T-helper 2 cell treated with Interferon-gamma antibody and Interleukin-4, amounts not matched to agents 100 ng/mL and 5 ng/mL, for 36 hours (primary cell): ENCODE results near the gene TREML1. TPM values are rescaled to one million over a fixed set of nuclear protein-coding genes. Genes with fewer than 3 reads are reported as not detected.

Experiments
- intact Hi-C: fragments of 100-400 bp; cut with micrococcal nuclease; formaldehyde crosslinking; loops from one replicate; pipeline ENCODE4 v1.15.1; 2023
- total RNA-seq: library from RNA; stranded (reverse); gene quantifications from 2 replicates; pipeline ENCODE4 v1.2.3, GENCODE V29; 2022

The TREML1 gene
- total RNA-seq, 1 donor from 2014 or later = not detected

DNA sequence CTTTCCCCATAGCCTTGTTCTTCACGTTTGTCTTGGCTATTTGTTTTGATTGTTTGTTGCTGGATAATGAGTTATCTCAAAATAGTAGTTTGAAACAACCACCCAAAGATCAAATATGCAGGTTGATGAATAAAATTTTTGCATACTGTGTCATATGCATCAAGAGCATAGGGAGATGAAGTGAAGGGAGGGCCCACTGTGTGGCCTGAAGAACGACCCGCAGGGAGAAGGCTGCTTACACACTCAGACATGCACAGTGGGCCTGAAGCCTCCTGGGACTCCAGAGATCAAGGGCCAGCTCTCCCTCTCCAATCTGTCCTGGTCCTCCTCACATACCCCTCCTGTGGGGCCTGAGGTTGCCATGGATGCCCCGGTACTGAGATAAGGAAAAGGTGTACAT is 25.0 kb upstream of the TREML1 start:
- intact Hi-C loops = no loop called here

DNA sequence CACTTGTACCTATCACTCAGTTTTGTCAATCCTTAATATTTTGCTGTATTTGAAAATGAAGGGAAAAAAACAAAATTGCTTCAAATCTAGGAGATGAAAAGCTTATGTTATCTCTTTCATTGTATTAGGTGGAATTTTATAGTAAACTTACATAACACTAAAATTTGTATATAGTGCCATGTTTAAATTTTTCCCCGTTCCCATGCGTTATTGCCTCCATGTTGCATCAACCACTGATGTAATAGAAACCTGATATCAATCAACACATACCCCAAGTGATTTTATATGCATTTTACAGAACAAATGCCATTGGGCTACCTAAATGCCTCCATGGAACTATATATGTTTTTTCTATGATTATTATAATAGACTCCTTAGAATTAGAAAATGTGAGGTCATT is 23.5 kb upstream of the TREML1 start:
- intact Hi-C loops = no loop called here

DNA sequence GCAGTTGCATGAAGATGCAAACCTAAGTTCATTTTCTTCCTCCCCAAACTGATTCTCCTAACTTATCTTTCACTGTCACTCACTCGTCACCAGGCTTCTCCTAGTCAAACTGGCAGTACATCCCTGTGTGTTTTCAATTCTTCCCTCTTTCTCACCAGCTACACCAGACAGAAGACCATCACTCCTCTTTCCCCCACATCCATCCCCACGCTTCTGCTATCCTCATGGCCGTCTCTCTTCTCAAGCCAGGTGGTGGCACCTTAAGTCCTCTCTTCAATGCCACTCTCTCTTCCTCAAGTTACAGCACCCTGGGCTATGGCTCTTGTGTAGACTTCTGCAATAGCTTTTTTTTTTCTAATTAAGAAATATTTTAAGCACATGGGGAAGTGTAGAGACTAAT is 23.1 kb upstream of the TREML1 start:
- intact Hi-C loops = no loop called here

DNA sequence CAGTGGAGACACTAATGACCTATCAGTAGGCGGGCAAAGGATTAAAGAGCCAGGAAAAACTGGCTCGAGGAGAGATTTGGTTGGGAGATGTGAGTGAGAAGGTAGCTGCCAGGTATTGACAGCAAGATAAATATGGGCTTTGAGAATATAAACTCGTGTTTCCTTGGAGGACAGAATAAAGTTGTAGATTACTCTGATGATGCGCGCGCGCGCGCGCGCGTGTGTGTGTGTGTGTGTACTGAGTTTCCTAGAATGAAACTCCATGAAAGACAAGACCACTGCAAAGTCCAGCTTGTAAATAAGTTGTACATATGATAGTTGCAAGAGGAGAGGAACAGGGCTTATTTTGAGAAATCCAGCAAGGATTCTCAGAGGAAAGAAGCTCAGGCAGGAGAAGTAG is 22.0 kb upstream of the TREML1 start:
- intact Hi-C loops = no loop called here

DNA sequence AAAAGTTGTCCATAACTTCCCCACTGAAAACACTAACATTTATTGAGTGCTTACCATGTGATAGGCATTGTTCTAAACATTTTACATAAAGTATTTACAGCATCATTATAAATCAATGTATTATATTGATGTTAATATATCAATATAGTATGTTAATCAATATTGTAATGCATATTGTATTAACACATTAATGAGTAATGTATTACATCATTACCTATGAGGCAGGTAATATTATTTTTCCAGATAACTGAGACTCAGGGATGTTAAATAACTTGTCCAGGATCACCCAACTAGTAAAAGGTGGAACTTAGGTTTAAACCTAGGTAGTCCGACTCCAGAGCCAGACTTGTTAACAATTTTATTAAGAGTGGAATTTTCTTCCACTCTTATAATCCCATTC is 20.9 kb upstream of the TREML1 start:
- intact Hi-C loops = no loop called here

DNA sequence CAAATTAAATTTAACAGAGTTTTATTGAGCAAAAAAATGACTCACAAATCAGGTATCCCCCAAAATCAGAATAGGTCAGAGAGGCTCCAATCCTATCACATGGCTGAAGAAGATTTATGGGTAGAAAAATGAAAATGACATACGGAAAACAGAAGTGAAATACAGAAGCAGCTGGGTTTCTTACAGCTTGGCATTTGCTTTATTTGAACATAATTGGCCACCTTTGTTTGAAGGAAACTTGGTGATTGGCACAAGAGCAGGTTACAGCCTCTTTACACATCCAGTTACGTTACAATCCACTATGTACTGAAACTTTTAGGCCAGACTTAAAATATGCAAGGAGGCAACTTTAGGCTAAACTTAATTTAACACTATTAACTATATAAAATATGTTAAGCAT is 20.5 kb upstream of the TREML1 start:
- intact Hi-C loops = no loop called here

DNA sequence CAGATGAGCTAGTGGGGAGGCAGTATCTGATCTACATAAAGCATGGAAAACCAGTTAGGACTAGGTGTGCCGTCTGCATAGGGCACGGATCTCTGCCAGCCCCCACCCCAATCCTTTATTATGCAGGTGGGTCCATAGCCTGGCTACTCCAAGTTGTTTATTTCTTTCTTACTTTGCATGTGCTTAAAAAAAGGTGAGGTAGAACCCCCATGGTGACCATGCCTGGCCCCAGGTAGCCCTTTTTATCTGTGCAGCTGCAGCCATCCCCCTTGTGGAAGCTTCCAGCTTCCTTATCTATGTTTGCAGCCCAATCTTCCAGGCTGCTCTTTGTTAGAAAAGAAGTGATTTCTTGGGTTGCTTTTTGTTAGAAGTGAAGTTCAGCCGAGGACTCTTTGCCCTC is 17.8 kb upstream of the TREML1 start:
- intact Hi-C loops = no loop called here

DNA sequence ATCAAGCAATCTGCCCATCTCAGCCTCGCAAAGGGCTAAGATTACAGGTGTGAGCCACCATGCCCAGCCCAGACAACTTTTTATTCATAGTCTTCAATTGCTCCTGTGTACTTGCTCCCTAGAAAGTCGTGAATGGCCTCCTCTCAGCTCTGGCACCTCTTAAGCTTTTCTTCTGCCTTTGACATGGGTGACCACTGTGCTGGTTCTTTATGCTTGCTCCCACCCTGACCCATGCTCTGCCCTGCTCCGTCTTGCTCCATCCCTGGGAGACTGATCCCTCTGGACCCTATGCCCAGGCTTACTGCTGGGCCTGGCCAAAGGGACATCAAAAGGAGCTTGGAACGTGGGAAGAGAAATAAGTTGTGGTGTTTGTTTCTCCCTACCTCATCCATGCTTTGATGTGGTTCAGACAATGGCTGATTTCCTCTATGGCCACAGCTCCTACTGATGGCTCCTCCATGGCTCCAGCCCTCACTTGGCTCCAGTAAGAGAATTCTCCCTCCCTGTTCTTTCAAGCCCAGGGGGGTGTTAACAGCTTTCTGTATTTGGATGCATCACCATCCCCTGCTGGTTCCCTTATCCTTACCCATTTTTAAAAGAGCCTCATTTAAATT is 16.5 kb upstream of the TREML1 start:
- intact Hi-C loops = no loop called here

DNA sequence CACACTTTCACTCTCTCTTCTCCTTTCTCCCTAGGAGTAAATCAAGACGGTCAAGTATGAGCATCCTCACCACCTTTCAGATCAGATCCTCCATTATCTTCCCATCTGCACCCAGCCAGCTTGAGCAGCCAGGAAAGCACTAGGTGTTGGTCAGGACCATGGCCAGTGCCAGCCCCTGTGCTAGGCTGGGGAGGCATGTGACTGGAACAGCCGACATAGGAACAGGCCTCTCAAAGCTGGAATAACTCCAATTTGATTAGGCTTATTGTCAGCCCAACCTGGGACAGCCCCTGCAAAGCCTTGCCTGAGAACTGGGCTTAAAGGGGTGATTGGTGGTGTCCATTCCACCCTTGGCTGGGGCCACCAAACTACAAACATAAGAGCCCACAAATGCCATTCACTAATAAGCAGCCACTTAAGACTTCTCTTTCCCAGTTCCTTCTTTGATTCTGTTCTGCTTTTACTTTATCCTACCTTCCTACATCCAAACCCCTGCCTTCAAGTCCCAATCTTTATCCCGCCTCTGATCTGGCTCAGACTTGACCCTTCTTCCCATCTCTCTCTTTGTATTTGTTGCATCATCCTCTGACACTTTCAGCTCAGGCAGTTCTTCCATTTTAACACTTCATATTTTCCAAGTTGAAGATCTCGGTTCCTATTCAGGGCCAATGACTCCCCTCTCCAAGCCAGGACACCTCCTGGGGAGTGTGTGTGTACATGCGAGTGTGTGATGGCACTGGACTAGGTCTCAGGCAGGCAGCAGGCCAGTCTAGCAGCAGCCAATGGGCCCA is 13.2 kb upstream of the TREML1 start:
- intact Hi-C loops = no loop called here

DNA sequence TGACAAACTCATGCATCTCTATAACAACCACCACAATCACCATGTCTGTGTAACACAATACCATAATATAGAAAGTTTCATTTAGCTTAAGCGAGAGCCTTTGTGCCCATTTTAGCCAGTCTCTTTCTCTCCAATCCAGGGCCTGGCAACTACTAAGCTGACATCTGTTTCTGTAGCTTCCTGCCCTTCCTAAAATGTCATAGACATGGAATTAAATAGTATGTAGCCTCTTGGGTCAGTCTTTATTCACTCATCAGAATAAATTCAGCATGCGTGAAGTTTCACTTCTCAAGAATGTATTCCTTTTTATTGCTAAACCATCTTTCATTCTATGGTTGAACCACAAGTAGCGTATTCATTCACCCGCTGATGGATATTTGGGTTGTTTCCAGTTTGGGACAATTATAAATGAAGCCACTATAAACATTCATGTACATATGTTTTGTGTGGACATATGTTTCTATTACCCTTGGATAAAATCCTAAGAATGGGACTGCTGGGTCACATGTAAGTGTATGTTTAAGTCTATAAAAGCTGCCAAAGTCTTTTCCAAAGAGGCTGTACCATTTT is 10.5 kb upstream of the TREML1 start:
- intact Hi-C loops = no loop called here

DNA sequence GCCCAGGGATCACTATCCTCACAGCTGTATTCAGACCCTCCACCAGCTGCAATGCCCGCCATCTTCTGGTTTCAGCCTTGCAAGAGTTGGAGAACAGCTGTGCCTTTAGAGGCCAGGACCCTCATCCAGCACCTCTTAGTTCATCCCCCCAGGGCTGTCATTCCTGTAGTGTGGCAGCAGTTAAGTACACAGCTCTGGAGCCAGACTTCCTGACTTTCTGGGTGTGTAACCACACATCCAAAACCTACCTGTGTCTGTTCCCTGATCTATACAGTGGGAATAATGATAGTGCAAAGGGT is 9.2 kb upstream of the TREML1 start:
- intact Hi-C loops = no loop called here

DNA sequence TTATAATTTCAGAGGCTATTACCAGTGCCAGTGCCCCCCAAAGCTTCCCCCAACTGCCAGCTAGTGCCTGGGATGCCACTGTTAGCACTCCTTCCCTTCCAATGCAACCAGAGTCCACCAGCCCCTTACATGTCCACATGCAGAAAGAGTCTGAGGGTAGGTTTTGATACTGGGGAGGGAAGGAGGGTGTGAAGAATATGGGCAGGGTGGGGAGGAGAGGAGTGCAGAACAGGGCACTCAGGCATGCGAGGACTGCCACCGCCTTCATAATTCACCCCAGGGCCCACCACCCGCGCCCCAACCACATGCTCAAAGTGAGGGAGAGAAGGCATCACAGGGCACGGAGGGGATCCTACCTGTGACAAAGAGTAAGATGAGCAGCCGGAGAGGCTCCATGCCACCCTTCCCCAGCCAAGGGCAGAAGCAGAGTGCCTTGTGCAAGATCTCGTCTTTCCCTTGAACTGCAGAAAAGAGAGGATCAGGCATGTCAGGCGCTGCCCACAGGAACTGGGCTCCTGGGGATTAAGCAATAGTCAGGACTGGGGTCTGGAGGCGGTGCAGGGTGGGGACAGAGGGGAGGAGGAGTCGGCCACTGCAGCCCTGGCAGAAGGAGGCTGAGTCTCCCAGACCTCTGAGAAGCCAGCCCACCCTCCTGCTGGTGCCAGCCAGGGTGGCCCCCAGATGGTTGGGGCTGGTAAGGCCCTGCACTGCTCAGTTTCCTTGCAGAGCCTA is 8.7 kb upstream of the TREML1 start, which contains the start of gene TREM2:
TREM2 (minus strand) TSS at position 430 of the 732 bp plus-strand sequence; CDS start at position 396, 34 bp downstream.
- intact Hi-C loops = no loop called here

DNA sequence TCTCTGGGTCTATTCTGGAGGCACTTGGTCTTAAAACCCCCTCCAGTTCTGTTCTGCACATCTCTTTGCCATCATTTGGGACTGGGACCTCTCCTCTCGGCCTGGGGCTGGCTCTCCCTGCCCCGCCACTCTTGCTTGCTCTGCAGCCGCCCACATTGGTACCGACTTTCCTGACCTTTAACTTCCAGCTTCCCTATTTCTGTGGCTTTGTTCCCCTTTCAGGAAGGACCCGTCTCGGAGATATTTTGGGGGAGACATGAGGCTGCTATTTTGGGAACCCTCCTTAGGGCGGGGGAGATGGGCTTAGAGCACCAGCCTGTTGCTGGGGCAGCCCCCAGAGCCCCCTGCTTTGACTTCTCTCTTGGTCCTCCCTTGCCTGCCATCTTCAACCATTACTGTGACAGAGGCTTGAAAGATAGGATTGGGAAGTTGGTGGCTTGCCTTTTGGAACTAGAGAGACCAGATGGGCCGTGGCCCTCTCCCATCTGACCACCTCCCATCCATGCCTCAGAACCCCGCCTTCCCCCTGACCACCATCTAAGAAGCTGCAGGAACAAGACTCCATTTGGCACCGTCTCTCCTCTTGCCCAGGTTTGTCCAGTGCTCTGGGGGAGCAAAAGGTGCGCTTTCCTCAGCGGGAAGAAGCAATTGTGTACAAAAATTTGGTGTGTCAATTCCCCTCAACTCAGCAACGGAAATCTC is 7.9 kb upstream of the TREML1 start:
- intact Hi-C loops = no loop called here

DNA sequence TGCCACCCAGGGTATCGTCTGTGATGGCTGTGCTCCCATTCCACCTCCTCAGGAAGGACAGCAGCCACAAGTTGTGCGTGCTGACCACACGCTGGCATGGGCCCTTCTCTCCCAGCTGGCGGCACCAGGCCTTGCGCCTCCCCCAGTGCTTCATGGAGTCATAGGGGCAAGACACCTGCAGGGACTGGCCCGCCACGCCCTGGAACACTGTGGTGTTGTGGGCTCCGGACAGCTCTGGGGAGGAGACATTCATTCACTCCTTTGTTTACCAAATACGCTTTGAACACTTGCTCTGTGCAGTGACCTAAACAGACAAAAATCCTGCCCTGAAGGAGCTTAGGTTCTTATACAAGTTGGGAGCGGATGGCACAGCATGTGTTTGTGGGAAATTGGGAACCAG is 7.2 kb upstream of the TREML1 start:
- intact Hi-C loops = no loop called here

DNA sequence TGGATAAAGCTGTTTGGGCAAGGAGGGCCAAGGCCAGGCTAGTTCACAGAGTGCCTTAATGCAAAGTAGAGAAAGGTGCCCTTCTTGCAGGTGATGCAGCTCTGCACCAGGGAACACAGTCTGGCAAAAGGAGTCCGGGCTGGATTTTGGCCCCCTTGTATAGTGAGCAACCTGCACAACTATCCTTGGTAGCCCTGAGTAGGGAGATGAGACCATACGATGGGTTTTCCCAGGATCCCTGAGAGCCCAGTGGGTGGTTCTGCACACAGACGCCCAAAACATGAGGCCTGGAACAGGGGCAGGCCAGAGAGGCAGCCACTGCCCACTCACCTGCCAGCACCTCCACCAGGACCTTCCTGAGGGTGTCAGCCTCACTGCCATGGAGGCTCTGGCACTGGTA is 6.8 kb upstream of the TREML1 start:
- intact Hi-C loops = no loop called here

DNA sequence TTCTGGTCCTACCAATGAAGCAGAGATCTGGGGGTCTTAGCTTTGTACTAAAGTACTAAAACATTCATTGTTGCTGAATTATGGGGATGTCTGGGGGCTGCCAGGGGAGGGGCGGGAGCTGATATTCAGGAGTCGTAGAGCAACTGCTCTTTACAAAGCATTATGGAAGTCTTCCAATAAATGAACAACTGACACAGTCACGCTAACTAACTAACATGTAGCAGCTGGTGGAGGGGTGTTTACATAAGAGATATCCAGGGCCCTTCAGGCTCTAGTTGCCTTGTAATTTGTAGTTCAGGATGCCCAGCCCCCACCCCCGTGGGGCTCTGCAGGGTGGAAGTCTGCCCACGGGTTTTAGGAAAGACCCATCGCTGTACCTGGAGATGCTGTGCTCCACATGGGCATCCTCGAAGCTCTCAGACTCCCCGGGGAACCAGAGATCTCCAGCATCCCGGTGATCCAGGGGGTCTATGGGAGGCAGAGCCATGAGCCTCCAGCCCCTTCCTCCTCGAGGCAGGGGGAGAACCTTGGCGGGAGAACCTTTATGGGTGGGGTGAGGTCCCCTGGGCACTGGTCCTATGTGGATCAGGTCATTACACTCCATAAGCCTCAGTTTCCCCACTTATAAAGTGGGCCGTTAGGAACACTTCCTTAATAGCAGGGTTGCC is 5.4 kb upstream of the TREML1 start:
- intact Hi-C loops = no loop called here

DNA sequence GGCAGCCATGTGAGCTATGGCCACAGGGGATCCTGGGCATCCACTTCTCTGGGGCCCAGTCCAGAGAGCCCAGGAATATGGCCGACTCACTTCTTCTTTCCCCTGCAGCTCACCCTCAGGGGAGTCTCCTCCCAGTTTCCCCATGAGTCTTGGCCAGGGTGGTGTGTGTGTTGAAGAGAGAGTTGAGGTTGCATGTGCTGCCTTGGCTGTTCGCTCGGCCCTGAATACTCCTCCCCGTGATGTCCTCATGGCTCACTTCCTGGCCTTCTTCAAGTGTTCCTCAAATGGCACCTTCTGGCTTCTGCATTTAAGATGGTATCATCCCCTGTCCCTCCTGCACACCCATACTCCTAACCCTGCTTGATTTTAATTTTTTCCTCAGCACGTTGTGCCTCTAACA is 3.2 kb upstream of the TREML1 start:
- intact Hi-C loops = no loop called here

DNA sequence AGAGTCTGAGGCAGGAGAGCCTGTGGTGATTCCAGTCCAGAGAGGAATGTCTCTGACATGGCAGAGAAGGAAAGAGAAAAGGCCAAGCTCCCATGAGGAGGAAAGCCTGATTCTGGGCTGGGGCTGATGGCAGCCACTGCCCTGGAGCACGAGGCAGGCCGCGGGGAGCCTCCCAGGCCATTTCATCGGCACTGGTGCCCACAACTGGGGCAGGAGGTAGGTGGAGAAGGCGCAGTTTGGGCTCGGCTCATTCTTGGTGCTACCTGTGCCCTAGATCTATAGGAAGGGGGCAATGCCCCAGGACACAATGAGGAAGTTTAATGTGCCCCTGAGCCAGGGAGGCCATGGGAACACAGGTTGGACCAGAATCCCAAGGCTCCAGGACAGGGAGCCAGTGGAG is 2.6 kb upstream of the TREML1 start:
- intact Hi-C loops = no loop called here

DNA sequence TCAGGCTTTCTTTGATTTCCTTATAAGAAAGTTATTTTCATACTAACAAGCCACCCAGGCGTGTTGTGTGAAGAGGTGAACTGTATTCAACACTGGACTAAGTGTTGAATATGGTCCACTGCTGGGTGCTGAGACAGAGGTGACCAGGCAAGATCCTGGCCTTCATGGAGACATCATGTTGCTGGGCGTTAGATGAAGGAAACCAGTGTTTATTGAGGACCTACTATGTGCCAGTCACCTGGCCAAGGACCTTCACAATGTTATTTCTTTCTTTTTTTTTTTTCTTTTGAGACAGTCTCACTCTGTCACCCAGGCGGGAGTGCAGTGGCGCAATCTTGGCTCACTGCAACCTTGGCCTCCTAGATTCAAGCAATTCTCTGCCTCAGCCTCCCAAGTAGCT is 1.9 kb upstream of the TREML1 start:
- intact Hi-C loops = no loop called here

DNA sequence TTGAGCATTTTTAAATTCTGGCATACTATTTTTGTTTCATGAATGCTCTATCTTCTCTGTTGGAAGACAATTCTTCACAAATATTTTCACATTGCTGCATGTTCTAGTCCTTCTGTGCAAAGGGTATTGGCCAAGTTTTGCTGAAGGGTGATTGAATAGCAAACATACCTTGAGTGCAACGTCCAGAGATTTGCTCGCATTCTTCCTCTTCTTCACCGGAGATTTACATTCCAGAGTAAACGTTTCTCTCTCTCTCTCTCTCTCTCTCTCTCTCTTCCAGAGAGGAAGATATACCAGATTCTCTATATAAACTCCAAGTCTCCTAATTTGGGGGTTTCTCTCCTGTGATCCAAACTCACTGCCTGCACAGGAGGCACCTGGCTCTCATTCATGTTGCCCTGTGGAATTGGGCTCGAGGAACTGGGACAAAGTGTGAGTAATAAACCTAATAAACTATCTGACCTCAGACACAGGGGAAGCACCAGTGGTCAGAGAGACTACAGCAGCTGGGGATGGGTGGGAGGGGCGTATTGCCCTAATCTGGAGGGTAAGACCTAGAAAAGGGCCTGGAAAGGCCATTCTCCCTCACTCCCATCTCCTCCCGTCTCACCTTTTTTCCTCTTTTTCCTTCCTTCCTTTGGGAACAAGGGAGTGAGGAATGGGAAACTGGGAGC is 1.1 kb upstream of the TREML1 start:
- intact Hi-C loops = no loop called here

DNA sequence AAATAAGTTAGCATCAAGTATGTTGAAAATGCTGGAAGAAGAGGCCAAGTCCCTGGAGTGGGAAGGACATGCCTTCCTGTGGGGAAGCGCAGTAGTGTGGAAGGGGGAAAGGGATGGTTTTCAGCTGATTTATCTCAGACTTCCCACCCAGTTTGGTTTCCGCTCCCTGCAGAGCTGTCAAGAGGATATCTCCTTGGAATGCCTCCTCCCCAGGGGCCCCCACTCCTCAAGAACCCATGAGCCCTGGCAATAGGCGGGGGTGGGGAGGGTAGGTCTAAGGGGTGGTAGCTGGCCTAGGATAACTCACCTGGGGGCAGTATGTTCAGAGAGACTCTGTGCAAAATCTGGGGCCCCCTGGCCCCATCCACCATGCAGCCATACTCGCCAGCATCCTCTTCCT is 696 bp downstream of the TREML1 start:
- intact Hi-C loops = no loop called here
